Kidney (tissue), 14 donors: ENCODE data around the gene CLEC2L. TPM values are rescaled to one million over a fixed set of nuclear protein-coding genes. Genes with fewer than 3 reads are reported as not detected.

Source experiments
- DNase-seq, 5 donors: peaks; one replicate each; pipeline ENCODE4 v3.0.0-alpha.2; 2013 to 2020
- FAIRE-seq: peaks from 2 replicates; lab custom pipeline; 2012; peaks lifted over from hg19 to GRCh38; lab: Jason Lieb, UNC
- H3K27ac ChIP-seq, 2 donors: one replicate each; pipeline ENCODE4 v1.7.0; 2013; ENCODE audit warnings: low read depth in 2 of 2, low read length in 2 of 2, inconsistent platforms in 1 of 2
- H3K27me3 ChIP-seq: one replicate; pipeline ENCODE4 v1.7.1; 2013; ENCODE audit warnings: low read length, inconsistent platforms; ENCODE audit not compliant: control insufficient read depth, insufficient read depth
- H3K36me3 ChIP-seq, 3 donors: one replicate each; pipeline versions ENCODE4 v1.7.0 to v1.7.1; 2013; ENCODE audit warnings: low read length in 3 of 3, control low read depth in 1 of 3, inconsistent platforms in 1 of 3; ENCODE audit not compliant: insufficient read depth in 3 of 3, control insufficient read depth in 2 of 3
- H3K4me1 ChIP-seq, 3 donors: one replicate each; pipeline versions ENCODE4 v1.7.0 to v1.7.1; 2013; ENCODE audit warnings: low read length in 3 of 3, inconsistent platforms in 1 of 3, low read depth in 1 of 3; ENCODE audit not compliant: control insufficient read depth in 2 of 3, insufficient read depth in 2 of 3
- H3K4me3 ChIP-seq, 3 donors: one replicate each; pipeline versions ENCODE4 v1.7.0 to v1.8.1; 2013; ENCODE audit warnings: low read length in 3 of 3, control low read depth in 1 of 3, inconsistent platforms in 1 of 3
- H3K9ac ChIP-seq, 3 donors: one replicate each; pipeline versions ENCODE4 v1.7.0 to v1.7.1; 2013; ENCODE audit warnings: low read length in 3 of 3, control low read depth in 1 of 3, inconsistent platforms in 1 of 3
- H3K9me3 ChIP-seq, 3 donors: one replicate each; pipeline versions ENCODE4 v1.7.0 to v1.7.1; 2013; ENCODE audit warnings: low read length in 3 of 3, control low read depth in 1 of 3, inconsistent platforms in 1 of 3; ENCODE audit not compliant: control insufficient read depth in 2 of 3, insufficient read depth in 1 of 3
- CTCF ChIP-seq: IDR thresholded peaks from 3 replicates; pipeline ENCODE4 v1.5.1; 2012; ENCODE audit warnings: mild to moderate bottlenecking, moderate library complexity, borderline replicate concordance; ENCODE audit not compliant: insufficient read depth; ENCODE audit errors: extremely low read depth
- intact Hi-C: fragments of 100-400 bp; cut with DNase I; formaldehyde crosslinking; loops from one replicate; pipeline ENCODE4 v1.11.1; 2022
- polyA plus RNA-seq: library from polyadenylated mRNA; stranded (reverse); fragments of 350-450 nt; fragmentation: Illumina TruSeq; extraction: RNeasy Lipid Tissue Mini Kit (QIAGEN cat#74804); gene quantifications from one replicate; pipeline ENCODE4 v1.2.3, GENCODE V29; 2014; ENCODE audit warnings: low read depth, low replicate concordance; ENCODE audit not compliant: insufficient read depth
- total RNA-seq: library from RNA; stranded (reverse); fragmentation: NEBNext Ultra II Directional; extraction: Animal tissue kit (Norgen Biotek cat#: 25700); gene quantifications from one replicate; pipeline ENCODE4 v1.2.1, GENCODE V29; 2021
- donor health status: control.
- donor health status: control.
- donor health status: control.
- donor health status: control.
- donor health status: control.
- donor health status: DM: yes; HTN: yes; CAD: no.
- donor health status: Normal renal cell carcinoma (clear cell type).

Gene CLEC2L
- total and polyA plus RNA-seq, 2 donors from 2014 or later, result not detected

GRCh38 chr7:139479620-139480019 is 43.9 kb upstream of the CLEC2L start:
- Histone ChIP-seq H3K4me1 (peaks cover 0 to 4% (median 0%) of the 10 kb centered on the region in 3 donors), H3K36me3 (no peaks in the 10 kb centered on the region), H3K27me3 (peaks cover 12% of the 10 kb centered on the region), H3K9ac (no peak overlapping the region), H3K27ac (no peak overlapping the region), H3K4me3 (no peak overlapping the region), H3K9me3 (no peaks in the 10 kb centered on the region)
- FAIRE-seq (no peak), DNase-seq (no peak)
- TF ChIP-seq CTCF, result no peak
- intact Hi-C loops, result no loop called here

GRCh38 chr7:139481364-139481763 is 42.1 kb upstream of the CLEC2L start:
- Histone ChIP-seq H3K27me3 (peaks cover 12% of the 10 kb centered on the region), H3K36me3 (no peaks in the 10 kb centered on the region), H3K9me3 (no peaks in the 10 kb centered on the region), H3K4me1 (peaks cover 0 to 4% (median 0%) of the 10 kb centered on the region in 3 donors), H3K9ac (no peak overlapping the region), H3K4me3 (no peak overlapping the region), H3K27ac (no peak overlapping the region)
- FAIRE-seq, result no peak
- no peak for TF ChIP-seq CTCF
- no peak for DNase-seq
- intact Hi-C loops, result no loop called here

GRCh38 chr7:139482122-139482521 is 41.4 kb upstream of the CLEC2L start:
- peaks cover 12% of the 10 kb centered on the region for H3K27me3 ChIP-seq
- TF ChIP-seq CTCF, result no peak

More at GRCh38 chr7:139482122-139482521, 41.4 kb upstream of the CLEC2L start:
- no peak for FAIRE-seq
- Histone ChIP-seq H3K27ac (no peak overlapping the region), H3K9me3 (no peaks in the 10 kb centered on the region), H3K4me1 (peaks cover 0 to 4% (median 0%) of the 10 kb centered on the region in 3 donors), H3K9ac (no peak overlapping the region), H3K4me3 (no peak overlapping the region), H3K36me3 (no peaks in the 10 kb centered on the region)
- DNase-seq, result no peak
- intact Hi-C loops, result no loop called here
